GM21515 (cell line): ENCODE results near the gene TRAPPC2L.
"Not testable (repeated sequence)": the region's sequence is repeated elsewhere in the genome, so short reads cannot be mapped to it uniquely, and the experiment has no call there.

Experiments used
- ATAC-seq: cut with Tn5 transposase; IDR thresholded peaks from one replicate; pipeline ENCODE4 v1.9.1; 2021; ENCODE audit not compliant: unreplicated experiment

Gene TRAPPC2L

DNA sequence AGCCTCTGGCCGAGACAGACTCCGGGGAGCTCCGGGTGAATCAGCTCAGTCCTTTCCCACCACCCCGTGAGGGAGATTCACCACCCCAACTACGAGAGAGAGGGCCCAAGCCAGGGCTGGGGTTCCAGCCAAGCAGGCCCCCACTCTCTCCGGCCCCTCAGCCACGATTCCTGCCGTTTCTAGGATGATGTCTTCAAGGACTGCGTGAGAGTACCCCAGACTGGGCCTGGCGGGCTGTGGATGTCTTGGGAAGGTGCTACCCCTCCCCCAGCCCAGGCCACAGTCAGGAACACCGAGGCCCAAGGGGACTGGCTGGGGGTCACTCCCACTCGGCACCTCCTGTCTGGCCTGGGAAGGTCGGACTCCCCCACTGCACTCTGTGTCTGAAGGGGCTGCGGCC, 31.1 kb downstream of the TRAPPC2L start:
- ATAC-seq: no peak

DNA sequence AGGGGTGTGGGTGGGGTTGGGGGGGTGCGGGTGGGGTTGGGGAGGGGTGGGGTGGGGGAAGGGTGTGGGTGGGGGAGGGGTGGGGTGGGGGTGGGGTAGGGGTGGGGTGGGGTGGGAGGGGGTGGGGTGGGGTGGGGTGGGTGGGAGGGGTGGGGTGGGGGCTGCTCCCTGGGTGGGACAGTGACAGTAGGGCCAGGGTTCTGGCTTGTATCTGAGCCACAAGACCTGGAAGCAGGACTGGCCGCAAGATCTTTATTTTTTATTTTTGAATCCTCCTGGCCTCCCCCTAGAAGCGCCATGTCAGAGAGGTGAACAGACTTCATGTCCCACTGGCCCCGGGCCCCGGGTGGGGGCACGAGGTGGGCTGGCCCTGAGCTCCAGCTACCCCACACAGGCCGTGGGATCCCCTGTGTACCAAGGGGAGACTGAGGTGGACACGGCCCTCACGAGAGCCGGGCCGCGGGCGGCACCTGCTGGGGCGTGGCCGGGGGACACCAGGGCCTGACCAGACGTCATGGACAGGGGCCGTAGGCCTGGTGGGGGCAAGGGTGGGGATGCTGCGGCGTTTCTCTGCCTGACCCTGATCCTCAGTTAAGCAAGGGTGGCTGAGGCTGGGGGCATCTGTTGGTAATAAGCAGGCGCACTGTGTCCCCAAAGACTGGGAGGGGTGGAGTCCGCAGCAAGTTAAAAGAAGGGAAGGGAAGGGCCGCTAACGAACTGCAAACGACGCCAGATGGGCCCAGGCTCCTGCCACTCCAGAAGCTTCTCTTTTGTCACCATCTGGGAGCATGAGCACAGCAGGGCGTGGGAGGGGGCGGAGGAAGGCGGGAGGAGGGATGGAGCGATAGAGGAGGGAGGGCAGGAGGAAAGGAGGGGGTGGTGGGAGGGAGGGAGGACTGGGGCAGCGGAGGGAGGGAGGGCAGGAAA, 31.8 kb downstream of the TRAPPC2L start:
- ATAC-seq: no peak

DNA sequence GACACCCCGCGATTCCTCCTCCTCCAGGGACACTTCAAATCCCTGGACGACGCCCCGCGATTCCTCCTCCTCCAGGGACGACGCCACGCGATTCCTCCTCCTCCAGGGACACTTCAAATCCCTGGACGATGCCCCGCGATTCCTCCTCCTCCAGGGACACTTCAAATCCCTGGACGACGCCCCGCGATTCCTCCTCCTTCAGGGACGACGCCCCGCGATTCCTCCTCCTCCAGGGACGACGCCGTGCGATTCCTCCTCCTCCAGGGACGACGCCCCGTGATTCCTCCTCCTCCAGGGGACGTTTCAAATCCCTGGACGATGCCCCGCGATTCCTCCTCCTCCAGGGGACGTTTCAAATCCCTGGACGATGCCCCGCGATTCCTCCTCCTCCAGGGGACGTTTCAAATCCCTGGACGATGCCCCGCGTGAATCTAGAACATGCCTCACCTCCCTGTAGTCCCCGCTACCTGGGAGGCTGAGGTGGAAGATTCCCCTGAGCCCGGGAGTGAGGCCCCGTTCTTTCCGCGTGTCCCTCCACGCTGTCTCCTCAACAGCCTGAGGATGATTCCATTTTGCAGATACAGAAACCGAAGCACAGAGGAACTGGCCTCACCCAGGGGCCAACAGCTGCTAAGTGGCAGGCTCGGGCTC, 32.9 kb downstream of the TRAPPC2L start:
- ATAC-seq: not testable (repeated sequence)

DNA sequence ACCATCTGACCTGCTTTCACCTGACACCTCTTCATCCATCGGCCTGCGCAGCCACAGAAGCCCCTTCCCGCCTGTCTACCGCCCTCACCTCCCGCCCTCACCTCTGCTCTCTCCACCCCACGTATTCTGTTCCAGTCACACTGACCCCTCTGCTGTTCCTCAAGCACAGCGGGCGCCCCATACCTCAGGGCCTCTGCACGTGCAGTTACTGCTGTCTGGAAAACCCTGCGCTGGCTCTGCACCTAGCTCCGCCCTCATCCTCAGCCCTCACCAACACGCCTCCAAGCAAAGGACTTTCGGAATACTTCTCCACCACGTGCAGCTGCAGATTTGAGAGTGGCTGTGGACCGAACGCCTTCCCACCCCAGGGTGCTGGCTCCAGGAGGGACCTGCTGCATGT, 34.2 kb downstream of the TRAPPC2L start:
- no peak for ATAC-seq

DNA sequence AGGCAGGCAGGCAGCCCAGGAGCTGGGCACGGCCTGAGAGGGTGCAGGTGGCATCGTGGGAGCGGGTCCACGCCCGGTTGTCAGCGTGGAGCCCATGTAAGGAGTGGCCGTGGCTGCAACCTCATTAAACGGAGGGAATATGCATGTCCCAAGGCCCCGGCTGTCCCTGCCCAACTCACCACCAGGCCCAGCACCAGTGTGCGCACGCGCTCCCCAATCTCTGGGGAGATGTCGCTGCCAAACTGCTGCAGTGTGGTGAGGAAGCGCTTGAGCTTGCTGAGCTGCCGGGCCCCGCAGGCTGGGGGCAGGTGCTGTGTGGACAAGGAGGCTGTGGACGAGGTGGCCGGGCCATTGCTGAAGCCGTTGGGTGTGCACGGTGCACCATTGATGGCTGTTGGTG, 35.1 kb downstream of the TRAPPC2L start:
- ATAC-seq: no peak

DNA sequence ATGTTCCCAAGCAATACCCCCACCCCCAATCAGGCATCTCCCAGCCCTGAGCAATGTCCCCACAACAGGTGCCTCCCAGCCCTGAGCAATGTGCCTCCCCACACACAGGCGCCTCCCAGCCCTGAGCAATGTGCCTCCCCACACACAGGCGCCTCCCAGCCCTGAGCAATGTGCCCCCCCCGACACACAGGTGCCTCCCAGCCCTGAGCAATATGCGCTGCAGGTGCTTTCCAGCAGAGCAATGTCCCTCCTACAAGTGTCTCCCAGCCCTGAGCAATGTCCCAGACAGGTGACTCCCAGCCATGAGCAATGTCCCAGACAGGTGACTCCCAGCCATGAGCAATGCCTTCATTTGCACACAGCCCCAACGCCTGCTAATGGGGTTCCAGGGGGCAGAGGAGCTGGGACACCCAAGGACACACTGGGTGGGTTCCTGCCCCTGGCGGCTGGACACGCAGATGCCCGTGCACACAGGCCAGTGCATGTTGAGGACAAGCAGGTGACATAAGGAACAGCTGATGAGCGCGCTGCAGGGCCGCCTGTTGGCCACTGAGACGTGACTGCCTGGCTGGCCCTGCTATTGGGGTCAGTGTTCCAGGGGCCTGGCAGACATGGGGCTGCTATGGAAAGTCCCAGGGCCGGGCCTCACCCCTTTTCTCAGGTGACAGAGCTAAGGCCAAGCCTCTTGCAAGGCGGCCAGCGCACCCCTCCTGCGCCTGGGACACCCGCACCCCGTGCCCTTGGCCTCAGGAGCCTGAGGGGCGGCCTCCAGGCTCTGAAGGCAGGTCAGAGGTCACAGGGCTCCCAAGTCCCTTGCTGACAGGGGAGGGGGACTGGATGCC, 36.4 kb downstream of the TRAPPC2L start:
- ATAC-seq: no peak

DNA sequence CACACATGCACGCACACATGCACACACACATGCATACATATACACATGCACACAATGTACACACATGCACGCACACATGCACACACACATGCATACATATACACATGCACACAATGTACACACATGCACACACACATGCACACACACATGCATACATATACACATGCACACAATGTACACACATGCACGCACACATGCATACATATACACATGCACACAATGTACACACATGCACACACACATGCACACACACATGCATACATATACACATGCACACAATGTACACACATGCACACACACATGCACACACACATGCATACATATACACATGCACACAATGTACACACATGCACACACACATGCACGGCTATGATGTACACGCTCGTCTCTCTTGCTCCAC, 37.3 kb downstream of the TRAPPC2L start:
- ATAC-seq: not testable (repeated sequence)

DNA sequence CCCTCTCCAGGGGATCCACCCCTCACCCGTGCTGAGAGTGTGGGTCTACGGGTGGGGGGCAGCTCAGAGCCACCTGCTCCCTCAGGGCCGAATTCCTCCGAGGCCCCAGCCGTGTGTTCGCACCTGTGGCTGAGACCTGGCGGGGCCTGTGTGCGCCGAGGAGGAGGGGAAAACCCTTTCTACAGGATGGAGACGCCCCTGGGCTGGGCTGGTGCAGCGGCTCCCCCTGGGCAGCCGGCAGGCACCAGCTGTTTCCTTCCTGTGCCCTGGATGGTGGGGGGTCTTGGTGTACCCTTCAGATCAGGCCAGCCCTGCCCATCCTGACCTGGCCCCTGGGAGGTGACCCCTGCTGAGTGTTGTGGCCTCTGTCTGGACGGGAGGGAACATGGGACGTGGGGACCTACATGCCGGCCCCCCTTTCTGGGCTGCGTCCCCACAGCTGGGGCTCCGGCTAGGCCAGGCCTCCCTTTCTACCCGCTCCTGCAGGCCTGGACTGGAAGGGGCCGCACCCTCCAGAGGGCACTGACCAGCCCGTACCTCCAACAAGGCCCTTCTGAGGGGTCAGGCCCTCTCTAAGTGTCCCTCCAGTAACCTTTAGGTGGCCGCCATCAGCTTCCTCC, 37.9 kb downstream of the TRAPPC2L start:
- ATAC-seq: no peak

DNA sequence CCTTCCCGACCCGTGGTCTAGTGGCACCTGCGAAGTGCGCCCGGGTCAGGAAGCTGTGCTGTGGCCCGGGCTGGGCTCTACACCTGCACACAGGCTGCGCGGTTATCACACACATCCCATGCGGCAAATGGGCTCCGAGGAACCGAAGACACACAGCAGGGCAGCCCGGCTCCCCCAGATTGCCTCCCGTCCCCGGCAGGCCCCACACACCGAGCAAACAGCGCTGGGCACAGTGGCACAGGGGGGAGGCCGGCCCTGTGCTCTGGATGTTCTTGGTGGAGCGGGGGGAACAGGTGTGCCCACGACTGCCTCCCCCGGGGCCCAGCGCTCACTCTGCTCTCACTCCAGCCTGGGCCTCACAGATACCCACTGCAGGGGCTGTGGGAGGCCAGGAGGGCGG, 38.4 kb downstream of the TRAPPC2L start:
- ATAC-seq: no peak

DNA sequence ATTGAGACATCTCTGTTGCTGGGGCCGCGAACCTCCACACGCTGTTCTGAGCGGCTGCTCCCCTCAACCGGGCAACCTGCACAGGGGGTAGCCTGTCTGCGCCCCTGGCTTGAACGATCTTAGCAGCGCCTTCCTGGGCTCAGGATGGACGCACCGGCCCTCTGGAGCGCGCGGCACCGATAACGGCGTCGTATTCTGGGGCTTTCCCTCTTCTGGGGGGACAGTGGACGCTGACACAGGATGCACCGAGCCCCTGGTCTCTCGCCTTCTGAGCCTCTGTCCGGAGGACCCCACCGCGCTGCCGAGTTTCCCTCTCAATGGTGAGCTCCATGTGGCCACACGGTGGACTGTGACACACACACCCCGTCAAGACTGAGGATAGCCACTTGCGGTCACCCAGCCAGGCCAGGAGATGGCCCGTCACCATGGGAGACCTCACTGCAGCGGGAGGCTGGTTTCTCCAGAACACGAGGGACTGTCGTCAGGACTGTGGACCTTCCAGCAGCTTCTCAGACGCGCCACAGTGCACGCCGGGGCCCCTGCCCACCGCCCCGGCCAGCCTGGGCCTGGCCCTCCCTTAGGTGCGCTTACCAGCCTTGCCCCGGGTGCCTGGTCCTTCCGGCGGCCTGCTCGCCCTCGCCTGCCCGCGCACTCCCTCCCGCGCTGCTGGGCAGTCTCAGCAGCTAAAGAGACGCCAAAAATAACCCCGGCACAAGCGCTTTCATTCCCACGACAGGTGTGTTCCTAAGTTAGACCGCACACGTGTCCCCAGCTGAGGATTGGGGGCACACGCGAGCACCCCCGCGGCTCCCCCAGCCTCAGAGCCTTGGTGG, 39.5 kb downstream of the TRAPPC2L start:
- ATAC-seq: no peak

DNA sequence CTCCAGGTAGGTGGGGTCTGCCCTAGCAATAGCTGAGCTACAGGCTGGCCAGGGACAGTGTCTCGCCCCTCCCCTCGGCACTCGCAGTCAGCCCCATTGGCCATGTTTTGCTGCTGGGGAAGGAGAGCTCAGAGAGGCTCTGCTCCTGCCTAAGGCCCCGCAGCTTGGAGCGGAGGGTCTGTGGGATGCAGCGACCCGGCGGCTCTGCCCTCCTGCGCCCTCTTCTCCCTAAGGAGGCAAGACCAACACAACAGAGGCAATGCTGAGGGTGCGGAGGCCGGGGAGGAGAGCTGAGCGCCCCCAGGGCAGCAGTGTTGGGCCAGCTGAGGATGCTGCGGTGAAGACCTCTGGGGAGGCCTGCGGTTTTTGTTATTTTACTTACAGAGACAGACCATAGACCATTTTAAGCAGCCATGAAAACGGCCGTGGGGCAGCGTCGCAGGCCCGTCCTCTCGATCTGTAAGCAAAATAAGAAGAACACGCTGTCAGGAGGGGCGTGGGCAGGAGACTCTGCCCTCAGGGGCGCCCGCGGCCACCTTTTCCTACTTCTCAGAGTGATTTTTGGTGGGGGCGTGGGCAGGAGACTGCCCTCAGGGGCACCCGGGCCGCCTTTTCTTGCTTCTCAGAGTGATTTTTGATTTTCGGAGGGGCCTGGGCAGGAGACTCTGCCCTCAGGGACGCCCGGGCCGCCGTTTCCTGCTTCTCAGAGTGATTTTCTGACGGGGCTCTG, 40.9 kb downstream of the TRAPPC2L start:
- no peak for ATAC-seq

DNA sequence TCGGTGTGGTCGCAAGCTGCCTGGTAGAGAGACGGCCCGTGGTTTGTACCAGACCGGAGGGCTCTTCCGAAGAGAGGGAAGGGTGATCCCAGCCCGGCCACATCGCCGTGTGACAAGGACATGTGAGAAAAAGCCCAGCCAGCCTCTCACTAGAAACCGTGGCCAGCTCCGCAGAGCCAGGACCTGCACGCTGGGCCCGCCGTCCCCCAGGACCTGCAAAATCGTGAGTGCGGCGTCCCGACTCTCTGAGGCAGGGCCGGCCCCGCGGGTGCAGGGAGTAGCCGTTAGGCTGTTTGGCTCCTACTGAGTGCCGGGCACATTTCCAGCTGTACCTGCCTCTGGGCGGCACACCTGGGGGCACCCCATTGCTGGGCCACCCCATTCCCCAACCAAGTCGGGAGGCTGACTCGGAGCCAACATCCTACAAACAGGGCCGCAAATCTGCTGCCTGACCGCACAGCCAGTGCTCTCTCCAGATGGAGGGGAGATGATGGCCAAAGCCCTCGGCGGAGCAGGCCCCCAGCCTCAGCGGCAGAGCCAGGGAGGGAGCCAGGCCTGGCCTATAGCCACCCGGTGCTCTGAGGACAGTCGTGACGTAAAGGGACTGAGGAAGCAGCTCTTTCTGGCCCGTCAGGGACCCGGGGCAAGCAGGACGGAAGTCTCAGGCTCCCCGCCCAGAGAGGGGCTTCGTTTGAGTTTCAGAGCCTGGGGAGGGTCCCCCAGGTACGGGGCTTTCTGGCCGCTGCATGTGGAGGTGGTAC, 43.2 kb downstream of the TRAPPC2L start:
- ATAC-seq: no peak

DNA sequence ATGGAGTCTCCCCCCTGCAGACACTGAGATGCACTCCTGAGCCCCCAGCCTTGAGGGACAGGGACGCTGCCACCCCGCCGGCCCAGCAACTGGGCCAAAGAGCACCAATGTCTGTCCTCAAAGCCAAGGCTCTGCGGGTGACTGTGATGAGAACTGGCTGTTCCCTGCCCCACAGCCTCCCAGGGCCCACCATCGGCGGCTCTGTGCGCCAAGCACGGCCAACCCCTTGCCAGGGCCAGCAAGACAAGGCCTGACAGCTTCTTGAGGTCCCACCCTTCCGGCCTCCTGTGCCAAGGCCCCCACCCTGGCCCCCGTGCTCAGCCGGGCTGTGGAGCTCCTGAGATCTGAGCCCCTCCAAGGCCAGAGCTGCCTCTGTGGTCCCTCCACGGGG, 43.7 kb downstream of the TRAPPC2L start:
- no peak for ATAC-seq

DNA sequence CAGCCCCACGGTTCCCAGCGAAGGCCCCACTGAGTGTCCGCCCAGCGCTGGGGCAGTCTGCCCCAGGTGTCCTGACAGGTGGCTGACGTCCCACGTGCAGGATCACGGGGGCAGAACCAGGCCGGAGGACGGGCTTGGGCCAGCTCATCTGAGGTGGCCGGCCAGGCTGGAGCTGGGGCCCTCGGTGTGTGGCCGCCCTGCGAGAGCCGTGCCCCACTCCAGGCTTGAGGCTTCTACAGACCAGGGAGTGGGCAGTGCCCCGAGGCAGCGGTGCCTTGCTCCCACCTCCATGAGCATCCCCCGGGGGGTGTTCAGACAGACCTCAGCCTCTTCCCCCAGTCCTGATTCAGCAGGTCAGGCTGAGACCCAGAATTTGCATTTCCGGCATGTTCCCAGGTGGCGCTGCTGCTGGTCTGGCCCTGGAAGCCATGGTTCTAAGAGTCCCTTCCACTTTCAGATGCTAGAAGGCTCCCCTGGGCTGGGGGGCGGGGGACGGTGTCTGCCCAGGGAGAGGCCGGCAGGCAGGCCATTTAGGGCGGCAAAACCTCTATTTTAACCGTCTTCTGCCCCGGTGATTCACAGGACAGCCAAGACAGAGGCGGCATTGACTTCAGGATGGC, 44.9 kb downstream of the TRAPPC2L start:
- no peak for ATAC-seq

DNA sequence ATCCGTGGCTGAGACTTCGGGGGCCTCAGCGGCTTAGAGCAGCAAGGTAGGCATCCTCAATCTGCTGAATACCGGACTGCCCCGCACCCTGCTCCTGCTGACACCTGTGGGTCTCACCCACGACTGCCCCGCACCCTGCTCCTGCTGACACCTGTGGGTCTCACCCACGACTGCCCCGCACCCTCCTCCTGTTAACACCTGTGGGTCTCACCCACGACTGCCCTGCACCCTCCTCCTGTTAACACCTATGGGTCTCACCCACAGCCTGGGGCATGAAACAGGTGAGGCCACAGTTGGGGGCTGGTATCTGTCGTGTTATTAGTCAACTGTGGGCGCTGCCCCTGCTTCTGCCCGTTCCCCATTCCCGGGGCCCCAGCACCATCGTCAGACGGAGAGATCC, 45.8 kb downstream of the TRAPPC2L start:
- ATAC-seq: no peak

DNA sequence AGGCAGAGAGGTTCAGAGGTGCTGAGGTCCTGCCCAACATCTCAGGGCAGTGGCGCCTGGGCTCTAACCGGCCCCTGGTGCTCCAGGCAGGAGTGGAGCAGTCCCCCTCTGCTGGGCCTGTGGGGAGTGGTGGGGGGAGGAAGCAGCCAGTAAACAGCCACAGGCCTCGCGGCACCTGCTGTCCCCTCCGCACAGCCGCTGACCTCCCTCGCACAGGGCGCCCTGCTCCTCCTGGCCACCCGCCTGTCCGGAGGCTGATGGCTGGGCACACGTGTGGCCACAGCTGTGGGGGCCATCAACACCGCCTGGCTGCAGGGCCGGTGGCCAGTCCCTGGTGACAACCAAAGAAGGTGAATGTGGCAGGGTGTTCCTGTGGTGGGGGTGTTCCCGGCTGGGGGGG, 46.3 kb downstream of the TRAPPC2L start:
- ATAC-seq: no peak

DNA sequence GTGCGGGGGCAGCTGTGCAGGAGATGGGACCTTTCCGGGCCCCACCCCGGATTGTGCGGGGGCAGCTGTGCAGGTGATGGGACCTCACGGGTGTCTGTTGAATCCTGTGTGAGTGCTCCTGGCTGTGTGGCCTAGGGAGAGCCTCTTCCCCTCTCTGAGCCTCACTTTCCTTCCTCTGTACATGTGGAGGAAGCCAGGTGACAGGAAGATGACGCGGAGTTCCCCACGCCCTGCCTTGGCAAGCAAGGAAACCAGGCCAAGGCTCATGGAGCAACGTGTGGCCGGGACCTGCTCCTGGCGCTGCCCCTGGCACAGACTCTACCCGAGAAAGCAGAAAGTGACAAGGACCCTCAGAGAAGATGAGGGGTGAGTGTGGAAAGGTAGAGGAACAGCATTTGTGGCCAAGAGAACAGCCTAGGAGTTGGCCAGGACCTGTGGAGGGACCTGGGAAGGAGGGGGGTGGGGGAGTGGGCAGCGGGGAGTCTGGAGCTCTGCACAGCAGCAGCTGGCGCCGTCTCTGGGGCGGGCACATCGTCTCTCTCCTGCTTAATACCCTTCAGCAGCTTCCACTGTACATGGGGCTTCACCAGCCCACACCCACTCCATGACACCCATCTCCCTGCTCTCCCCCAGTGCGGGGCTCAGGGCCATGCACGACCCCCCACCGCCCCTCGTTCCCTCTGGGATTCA, 47.9 kb downstream of the TRAPPC2L start:
- ATAC-seq: no peak

DNA sequence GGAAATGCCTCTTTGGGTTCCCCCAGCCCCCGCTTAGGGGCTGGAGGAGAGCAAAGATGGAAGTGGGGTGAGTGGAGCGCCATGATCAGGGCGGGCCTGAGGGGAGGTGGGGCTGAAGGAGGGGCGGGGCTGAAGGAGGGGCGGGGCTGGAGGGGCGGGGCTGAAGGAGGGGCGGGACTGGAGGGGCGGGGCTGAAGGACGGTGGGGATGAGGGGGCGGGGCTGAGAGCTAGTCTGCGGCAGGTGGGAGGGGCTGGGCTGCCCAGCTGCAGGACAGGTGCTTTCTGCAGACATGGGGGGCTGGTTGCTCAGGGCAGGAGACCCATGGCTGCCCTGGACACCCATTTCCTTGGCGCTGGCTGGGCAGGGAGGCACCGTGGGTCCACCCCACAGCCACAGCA, 48.6 kb downstream of the TRAPPC2L start:
- no peak for ATAC-seq
